Breast epithelium (tissue), 3 donors: ENCODE measurements around the gene AKR7A3.

ENCODE experiments used
- POLR2A ChIP-seq: fragments of 450-650 bp; IDR thresholded peaks from one replicate; pipeline ENCODE4 v1.6.1; 2016; ENCODE audit warnings: antibody characterized with exemption, mild to moderate bottlenecking, moderate library complexity
- POLR2AphosphoS5 ChIP-seq, 3 donors: sonication (generic); formaldehyde crosslinking; IDR thresholded peaks; one replicate each; pipeline ENCODE4 v1.6.1; 2017; ENCODE audit warnings: antibody characterized with exemption in 3 of 3
- TF ChIP-seq, protein P1 (sequence below), 3 donors: fragments of 450-650 bp; IDR thresholded peaks; one replicate each; pipeline ENCODE4 v1.5.1; 2016 to 2017; ENCODE audit warnings: antibody characterized with exemption in 3 of 3, mild to moderate bottlenecking in 3 of 3, moderate library complexity in 3 of 3

GRCh38 chr1:19328486-19328885, 39.9 kb upstream of the AKR7A3 start:
- TF ChIP-seq, protein P1, sequence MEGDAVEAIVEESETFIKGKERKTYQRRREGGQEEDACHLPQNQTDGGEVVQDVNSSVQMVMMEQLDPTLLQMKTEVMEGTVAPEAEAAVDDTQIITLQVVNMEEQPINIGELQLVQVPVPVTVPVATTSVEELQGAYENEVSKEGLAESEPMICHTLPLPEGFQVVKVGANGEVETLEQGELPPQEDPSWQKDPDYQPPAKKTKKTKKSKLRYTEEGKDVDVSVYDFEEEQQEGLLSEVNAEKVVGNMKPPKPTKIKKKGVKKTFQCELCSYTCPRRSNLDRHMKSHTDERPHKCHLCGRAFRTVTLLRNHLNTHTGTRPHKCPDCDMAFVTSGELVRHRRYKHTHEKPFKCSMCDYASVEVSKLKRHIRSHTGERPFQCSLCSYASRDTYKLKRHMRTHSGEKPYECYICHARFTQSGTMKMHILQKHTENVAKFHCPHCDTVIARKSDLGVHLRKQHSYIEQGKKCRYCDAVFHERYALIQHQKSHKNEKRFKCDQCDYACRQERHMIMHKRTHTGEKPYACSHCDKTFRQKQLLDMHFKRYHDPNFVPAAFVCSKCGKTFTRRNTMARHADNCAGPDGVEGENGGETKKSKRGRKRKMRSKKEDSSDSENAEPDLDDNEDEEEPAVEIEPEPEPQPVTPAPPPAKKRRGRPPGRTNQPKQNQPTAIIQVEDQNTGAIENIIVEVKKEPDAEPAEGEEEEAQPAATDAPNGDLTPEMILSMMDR (IDR thresholded peaks at IDR 0.05): no peak
- TF ChIP-seq POLR2A: no peak
- TF ChIP-seq POLR2AphosphoS5 (IDR thresholded peaks at IDR 0.05): no peak
